Endothelial cell of umbilical vein (primary cell): ENCODE measurements around the gene PRKAG2. TPM values are rescaled to one million over a fixed set of nuclear protein-coding genes. Genes with fewer than 3 reads are reported as not detected.

ENCODE experiments used
- BruUV-seq: library from RNA; stranded (reverse); fragments of 400-500 nt; replicated peaks from 2 replicates; lab custom pipeline; 2021; lab: Mats Ljungman, UMichigan
- CTCF ChIA-PET: fragments of 300-600, 350-600 bp; sonication (Branson Sonifier 250); formaldehyde crosslinking; loops from one replicate; lab custom pipeline; 2021; ENCODE audit warnings: antibody characterized with exemption, inconsistent platforms; lab: Charles Lee
- POLR2A ChIA-PET: fragments of 300-600, 350-600 bp; sonication (Branson Sonifier 250); formaldehyde crosslinking; loops from one replicate; lab custom pipeline; 2021; ENCODE audit warnings: antibody characterized with exemption, inconsistent platforms; lab: Charles Lee
- DNase-seq: peaks from one replicate; pipeline ENCODE4 v3.0.0-alpha.2; 2011; ENCODE audit warnings: low read depth, low spot score
- FAIRE-seq: peaks from 2 replicates; lab custom pipeline; 2011; peaks lifted over from hg19 to GRCh38; lab: Jason Lieb, UNC
- H2AFZ ChIP-seq: 2 replicates; pipeline ENCODE4 v1.6.0; 2012; ENCODE audit warnings: low read depth, low read length, control low read depth, inconsistent platforms
- H3K27ac ChIP-seq: 2 replicates; pipeline ENCODE4 v1.5.1; 2011; ENCODE audit warnings: low read depth, mild to moderate bottlenecking, control low read depth, low read length, moderate library complexity; ENCODE audit not compliant: insufficient read depth
- H3K27me3 ChIP-seq, 2 experiments: 2 replicates each; pipeline versions ENCODE4 v1.6.0 to v1.6.1; 2011; ENCODE audit warnings: low read length in 2 of 2, mixed read lengths in 1 of 2; ENCODE audit not compliant: control insufficient read depth in 2 of 2, insufficient read depth in 2 of 2
- H3K36me3 ChIP-seq, 2 experiments: 2 replicates in 1 of 2; 3 replicates in 1 of 2; pipeline ENCODE4 v1.5.1; 2011; ENCODE audit warnings: low read length in 2 of 2, mild to moderate bottlenecking in 1 of 2, moderate library complexity in 1 of 2; ENCODE audit not compliant: control insufficient read depth in 2 of 2, insufficient read depth in 2 of 2; ENCODE audit errors: extremely low read depth in 1 of 2
- H3K4me1 ChIP-seq: 3 replicates; pipeline ENCODE4 v1.5.1; 2011; ENCODE audit warnings: mild to moderate bottlenecking, low read length; ENCODE audit not compliant: control insufficient read depth, insufficient read depth; ENCODE audit errors: extremely low read depth
- H3K4me2 ChIP-seq: 2 replicates; pipeline ENCODE4 v1.6.1; 2011; ENCODE audit warnings: low read length, control low read depth, mixed read lengths; ENCODE audit not compliant: insufficient read depth
- H3K4me3 ChIP-seq, 3 experiments: fragments of 200-600 bp in 1 of 3; sonication (generic), shearing (Covaris generic) in 1 of 3; replicated peaks in 1 of 3; 2 replicates each; pipeline ENCODE4 v1.5.1; 2011 to 2016; ENCODE audit warnings: control low read depth in 3 of 3, low read length in 3 of 3, mild to moderate bottlenecking in 2 of 3, inconsistent platforms in 1 of 3, low read depth in 1 of 3, moderate library complexity in 1 of 3; ENCODE audit not compliant: insufficient read depth in 1 of 3
- H3K79me2 ChIP-seq: 2 replicates; pipeline ENCODE4 v1.6.0; 2012; ENCODE audit warnings: low read length, inconsistent platforms; ENCODE audit not compliant: control insufficient read depth, insufficient read depth
- H3K9ac ChIP-seq: replicated peaks from 2 replicates; pipeline ENCODE3; 2011; ENCODE audit warnings: low read length, control low read depth; ENCODE audit not compliant: insufficient read depth; ENCODE audit errors: extremely low read depth
- H3K9me1 ChIP-seq: replicated peaks from 3 replicates; pipeline ENCODE4 v1.6.0; 2011; ENCODE audit warnings: mild to moderate bottlenecking, low read length; ENCODE audit not compliant: control insufficient read depth, insufficient read depth; ENCODE audit errors: extremely low read depth
- H3K9me3 ChIP-seq: replicated peaks from 2 replicates; pipeline ENCODE4 v1.5.1; 2012; ENCODE audit warnings: low read length, inconsistent platforms; ENCODE audit not compliant: control insufficient read depth, insufficient read depth
- H4K20me1 ChIP-seq: replicated peaks from 2 replicates; pipeline ENCODE3; 2011; ENCODE audit warnings: mild to moderate bottlenecking, low read length; ENCODE audit not compliant: control insufficient read depth, insufficient read depth; ENCODE audit errors: extremely low read depth
- EZH2 ChIP-seq: IDR thresholded peaks from 2 replicates; pipeline ENCODE4 v1.6.1; 2012; ENCODE audit warnings: borderline replicate concordance, low read depth, mild to moderate bottlenecking, moderate library complexity, low read length, inconsistent platforms; ENCODE audit not compliant: severe bottlenecking
- FOS ChIP-seq: IDR thresholded peaks from 2 replicates; pipeline ENCODE4 v1.6.1; 2011; ENCODE audit warnings: mild to moderate bottlenecking, low read length, moderate library complexity, borderline replicate concordance; ENCODE audit not compliant: insufficient read depth
- GATA2 ChIP-seq: IDR thresholded peaks from 2 replicates; pipeline ENCODE4 v1.7.0; 2011; ENCODE audit warnings: low read depth, mild to moderate bottlenecking, moderate library complexity, mixed read lengths, low read length; ENCODE audit not compliant: insufficient read length, insufficient read depth
- JUN ChIP-seq: IDR thresholded peaks from 2 replicates; pipeline ENCODE4 v1.6.1; 2011; ENCODE audit warnings: borderline replicate concordance, low read depth; ENCODE audit not compliant: insufficient read length, insufficient read depth
- MYC ChIP-seq: IDR thresholded peaks from one replicate; pipeline ENCODE4 v1.6.1; 2011; ENCODE audit warnings: mild to moderate bottlenecking, low read depth, low read length
- POLR2A ChIP-seq: IDR thresholded peaks from 2 replicates; pipeline ENCODE4 v1.6.1; 2012; ENCODE audit warnings: low read depth, mild to moderate bottlenecking, control low read depth, low read length
- POLR2AphosphoS5 ChIP-seq: IDR thresholded peaks from 2 replicates; pipeline ENCODE4 v1.6.1; 2012; ENCODE audit warnings: low read depth, mild to moderate bottlenecking, control low read depth, low read length, moderate library complexity; ENCODE audit not compliant: insufficient read depth
- dilution Hi-C: fragments of 300-500 bp; cut with MboI; formaldehyde crosslinking; loops from one replicate; pipeline ENCODE4 v1.15.0; 2019; ENCODE audit warnings: low sequenced_read_pairs; ENCODE audit not compliant: extremely low pct_ligation_motif_present
- intact Hi-C: fragments of 100-400 bp; cut with micrococcal nuclease; formaldehyde crosslinking; loops from one replicate; pipeline ENCODE4 v1.10.0; 2022
- polyA plus RNA-seq, 4 experiments: library from polyadenylated mRNA; depleted of rRNA in 3 of 4; stranded (reverse) in 3 of 4; unstranded in 1 of 4; fragments of >200 nt; gene quantifications; 2 replicates each; pipeline versions ENCODE4 v1.2.1 to v1.2.3, GENCODE V29; 2011 to 2012; ENCODE audit warnings: missing spikeins in 1 of 4
- total RNA-seq: library from RNA; stranded (reverse); gene quantifications from 2 replicates; pipeline ENCODE4 v1.2.3, GENCODE V29; 2021
- TF ChIP-seq, protein P1 (sequence below), 2 donors: IDR thresholded peaks; 1 replicate in 1 of 2; 2 replicates in 1 of 2; pipeline ENCODE4 v1.5.1; 2011; ENCODE audit warnings: low read length in 2 of 2, mild to moderate bottlenecking in 2 of 2, moderate library complexity in 2 of 2, control low read depth in 1 of 2, inconsistent platforms in 1 of 2, low read depth in 1 of 2; ENCODE audit not compliant: insufficient read depth in 1 of 2; ENCODE audit errors: extremely low read depth in 1 of 2
- TF ChIP-seq, protein P2 (sequence below): IDR thresholded peaks from 2 replicates; pipeline ENCODE4 v1.6.1; 2011; ENCODE audit not compliant: insufficient read depth, insufficient read length

Gene PRKAG2
- total and polyA plus RNA-seq, 2 donors (not counting 3 experiments of a cell fraction or from before 2014, with no cell fraction given), result 19.3 to 51.5 TPM

DNA sequence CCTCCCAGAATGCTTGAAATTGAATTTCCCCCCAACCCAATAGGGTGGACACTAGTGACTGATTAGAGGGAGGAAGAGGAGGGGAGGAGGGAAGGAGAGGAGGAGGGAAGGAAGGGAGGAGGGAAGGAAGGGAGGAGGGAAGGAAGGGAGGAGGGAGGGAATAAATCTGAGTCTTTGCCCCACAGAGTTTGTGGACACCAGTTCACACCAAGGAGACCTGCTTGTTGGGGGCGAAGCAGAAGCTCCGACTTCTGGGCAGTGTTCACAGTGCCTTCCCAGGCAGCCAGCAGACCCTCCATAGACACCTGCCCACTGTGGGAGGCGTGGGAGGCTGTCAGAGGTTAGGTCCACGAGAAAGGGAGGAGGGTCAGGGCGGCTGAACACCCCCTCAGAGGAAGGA, 44.8 kb downstream of the PRKAG2 start:
- H3K36me3 ChIP-seq, result no peaks in the 10 kb centered on the region
- no peaks in the 10 kb centered on the region for H3K4me1 ChIP-seq
- H3K27ac ChIP-seq, result no peak overlapping the region
- DNase-seq, result no peak
- H3K79me2 ChIP-seq, result no peaks in the 10 kb centered on the region
- no peak overlapping the region for H3K9ac ChIP-seq
- POLR2A ChIA-PET, result no interaction called here
- H4K20me1 ChIP-seq, result no peaks in the 10 kb centered on the region
- TF ChIP-seq, protein P1, sequence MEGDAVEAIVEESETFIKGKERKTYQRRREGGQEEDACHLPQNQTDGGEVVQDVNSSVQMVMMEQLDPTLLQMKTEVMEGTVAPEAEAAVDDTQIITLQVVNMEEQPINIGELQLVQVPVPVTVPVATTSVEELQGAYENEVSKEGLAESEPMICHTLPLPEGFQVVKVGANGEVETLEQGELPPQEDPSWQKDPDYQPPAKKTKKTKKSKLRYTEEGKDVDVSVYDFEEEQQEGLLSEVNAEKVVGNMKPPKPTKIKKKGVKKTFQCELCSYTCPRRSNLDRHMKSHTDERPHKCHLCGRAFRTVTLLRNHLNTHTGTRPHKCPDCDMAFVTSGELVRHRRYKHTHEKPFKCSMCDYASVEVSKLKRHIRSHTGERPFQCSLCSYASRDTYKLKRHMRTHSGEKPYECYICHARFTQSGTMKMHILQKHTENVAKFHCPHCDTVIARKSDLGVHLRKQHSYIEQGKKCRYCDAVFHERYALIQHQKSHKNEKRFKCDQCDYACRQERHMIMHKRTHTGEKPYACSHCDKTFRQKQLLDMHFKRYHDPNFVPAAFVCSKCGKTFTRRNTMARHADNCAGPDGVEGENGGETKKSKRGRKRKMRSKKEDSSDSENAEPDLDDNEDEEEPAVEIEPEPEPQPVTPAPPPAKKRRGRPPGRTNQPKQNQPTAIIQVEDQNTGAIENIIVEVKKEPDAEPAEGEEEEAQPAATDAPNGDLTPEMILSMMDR (IDR thresholded peaks at IDR 0.05; ENCODE audit: extremely low read depth in 1 of 2, insufficient read depth in 1 of 2, low read depth in 1 of 2, low read length in 2 of 2), result no peak
- TF ChIP-seq GATA2 (no peak), FOS (no peak), EZH2 (no peak), JUN (no peak), POLR2AphosphoS5 (no peak), MYC (no peak), POLR2A (no peak)
- TF ChIP-seq, protein P2, sequence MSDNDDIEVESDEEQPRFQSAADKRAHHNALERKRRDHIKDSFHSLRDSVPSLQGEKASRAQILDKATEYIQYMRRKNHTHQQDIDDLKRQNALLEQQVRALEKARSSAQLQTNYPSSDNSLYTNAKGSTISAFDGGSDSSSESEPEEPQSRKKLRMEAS, result no peak
- dilution Hi-C loops, result no loop called here
- H2AFZ ChIP-seq, result no peak overlapping the region
- H3K4me3 ChIP-seq, result no peak overlapping the region
- H3K4me2 ChIP-seq, result no peak overlapping the region
- H3K9me1 ChIP-seq, result no peaks in the 10 kb centered on the region
- H3K27me3 ChIP-seq, result peaks cover 0 to 1% of the 10 kb centered on the region in 2 experiments
- BruUV-seq, result no TSS peak
- intact Hi-C loops, result no loop called here
- CTCF ChIA-PET, result interaction anchor here (1.0 kb wide), 1 partner anchor 13 kb away, joined by 3 read pairs; no protein-coding TSS in a partner anchor
- FAIRE-seq, result no peak
- no peaks in the 10 kb centered on the region for H3K9me3 ChIP-seq
